ENCODE results near the gene KCNIP3. TPM values are rescaled to one million over a fixed set of nuclear protein-coding genes. Genes with fewer than 3 reads are reported as not detected.
"Not testable (repeated sequence)": the region's sequence is repeated elsewhere in the genome, so short reads cannot be mapped to it uniquely, and the experiment has no call there.

Gene KCNIP3
- total RNA-seq, 2 donors from 2014 or later, result 12.5 to 22.1 TPM

DNA sequence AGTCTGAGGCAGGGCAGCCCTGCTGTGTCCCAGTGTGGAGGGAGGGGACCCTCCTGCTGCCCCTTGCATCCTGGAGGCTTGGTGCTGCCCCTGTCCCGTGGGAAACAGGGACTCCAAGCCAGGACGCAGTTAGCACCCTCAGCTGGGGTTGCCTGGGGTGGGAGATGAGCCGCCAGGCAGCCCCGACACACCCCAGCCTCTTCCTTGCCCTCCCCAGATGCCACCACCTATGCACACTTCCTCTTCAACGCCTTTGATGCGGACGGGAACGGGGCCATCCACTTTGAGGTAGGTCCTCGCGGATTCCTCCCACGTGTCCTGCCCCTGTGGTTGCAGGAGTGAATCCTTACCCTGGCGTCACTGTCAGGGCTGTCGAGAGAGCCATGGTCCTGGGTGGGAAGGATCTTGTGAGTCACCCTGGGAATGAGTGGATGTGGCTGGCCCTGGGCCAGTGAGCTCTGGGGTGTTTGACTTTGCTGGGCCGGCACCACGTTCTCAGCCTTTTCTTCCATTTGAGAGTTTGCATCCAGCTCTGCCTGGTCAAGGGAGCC is 77.8 kb downstream of the KCNIP3 start:
- peaks cover 3% of the 10 kb centered on the region for H3K36me3 ChIP-seq
- H3K9me3 ChIP-seq, result no peaks in the 10 kb centered on the region
- H3K27ac ChIP-seq, result no peak overlapping the region
- no peaks in the 10 kb centered on the region for H3K4me1 ChIP-seq (ENCODE audit: control insufficient read depth in 1 of 2, low read depth in 2 of 2)
- DNase-seq (ENCODE audit: low spot score) (no peak), ATAC-seq (ENCODE audit: insufficient number of reproducible peaks, low FRiP score, low read depth) (no peak)
- no peak overlapping the region for H3K4me3 ChIP-seq
- no peak for TF ChIP-seq CTCF (IDR thresholded peaks at IDR 0.05)
- no peaks in the 10 kb centered on the region for H3K27me3 ChIP-seq (replicated peaks; ENCODE audit: insufficient read depth)

DNA sequence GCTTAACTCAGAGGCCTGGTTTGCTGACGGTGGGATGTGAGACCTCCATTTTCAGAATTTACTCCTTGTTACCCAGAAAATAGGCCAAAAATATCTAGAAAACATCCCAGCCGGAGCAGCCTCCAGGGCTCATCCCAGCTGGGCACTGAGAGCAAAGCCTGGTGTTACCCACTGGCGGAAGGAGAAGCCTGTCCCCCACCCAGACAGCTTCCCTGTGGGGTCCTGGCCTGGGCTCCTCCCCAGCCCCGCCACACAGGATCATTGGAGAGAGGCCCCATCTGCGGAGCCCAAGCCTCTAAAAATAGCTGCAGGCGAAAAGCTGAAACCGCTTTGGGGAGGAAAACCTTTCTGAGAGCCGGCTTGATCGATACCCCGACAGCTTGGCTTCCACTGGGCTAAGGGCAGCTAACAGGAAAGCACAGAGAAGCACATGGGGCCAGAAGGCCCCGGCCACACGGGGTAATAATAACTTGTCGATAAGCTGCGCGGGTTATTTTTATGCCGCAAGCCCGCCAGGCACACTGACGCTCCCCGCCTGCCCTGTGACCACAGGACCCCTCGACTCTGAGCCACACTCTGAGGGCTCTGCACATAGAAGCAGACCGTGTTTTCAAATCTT is 78.5 kb downstream of the KCNIP3 start:
- no peak overlapping the region for H3K27ac ChIP-seq
- DNase-seq (ENCODE audit: low spot score), result no peak
- no peak for TF ChIP-seq CTCF (IDR thresholded peaks at IDR 0.05)
- no peak overlapping the region for H3K4me3 ChIP-seq
- peaks cover 3% of the 10 kb centered on the region for H3K36me3 ChIP-seq
- no peak for ATAC-seq (ENCODE audit: insufficient number of reproducible peaks, low FRiP score, low read depth)
- no peaks in the 10 kb centered on the region for H3K4me1 ChIP-seq (ENCODE audit: control insufficient read depth in 1 of 2, low read depth in 2 of 2)
- H3K9me3 ChIP-seq, result no peaks in the 10 kb centered on the region
- H3K27me3 ChIP-seq (replicated peaks; ENCODE audit: insufficient read depth), result no peaks in the 10 kb centered on the region

DNA sequence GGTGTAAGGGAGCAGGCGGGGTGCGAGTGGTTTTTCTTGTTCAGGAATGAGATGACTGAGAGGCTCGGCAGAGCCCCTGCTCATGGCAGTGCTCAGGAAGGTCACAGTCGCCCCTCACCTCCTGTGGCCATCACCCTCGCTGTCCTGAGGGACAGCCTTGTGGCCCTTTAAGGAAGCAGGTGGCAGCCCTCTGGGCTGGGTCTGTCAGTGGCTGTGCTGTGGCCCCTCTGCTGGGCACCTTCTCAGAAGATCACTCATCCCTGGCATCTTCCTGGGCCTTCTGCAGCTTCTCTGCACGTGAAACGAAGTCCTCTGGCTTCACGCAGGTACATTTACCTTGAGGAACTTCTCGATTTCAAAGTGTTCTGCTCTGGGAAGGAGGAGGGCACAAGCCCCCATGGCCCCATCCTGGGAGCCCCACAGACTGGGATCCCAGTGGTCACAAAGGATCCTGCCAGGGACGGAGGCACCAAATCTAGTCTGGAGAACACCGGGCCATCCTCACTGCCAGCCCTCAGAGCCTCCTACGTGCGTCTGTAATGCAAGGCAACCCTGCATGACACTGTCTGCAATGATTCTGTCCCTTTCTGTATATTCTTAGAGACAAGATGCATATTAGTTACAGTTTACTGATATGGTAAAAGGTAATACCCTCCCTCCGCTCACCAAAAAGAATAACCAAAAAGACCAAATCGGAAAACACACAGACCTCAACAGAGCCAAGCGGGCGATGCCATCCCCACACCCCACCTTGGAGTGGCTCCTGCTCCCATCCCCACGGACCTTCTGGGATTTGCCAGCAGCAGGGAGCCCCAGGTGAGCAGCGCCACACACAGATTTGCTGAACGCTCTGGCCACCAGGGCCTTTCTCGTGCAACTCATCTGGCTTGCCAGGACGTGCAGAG is 79.4 kb downstream of the KCNIP3 start:
- ATAC-seq (ENCODE audit: insufficient number of reproducible peaks, low FRiP score, low read depth) (no peak), DNase-seq (ENCODE audit: low spot score) (no peak)

DNA sequence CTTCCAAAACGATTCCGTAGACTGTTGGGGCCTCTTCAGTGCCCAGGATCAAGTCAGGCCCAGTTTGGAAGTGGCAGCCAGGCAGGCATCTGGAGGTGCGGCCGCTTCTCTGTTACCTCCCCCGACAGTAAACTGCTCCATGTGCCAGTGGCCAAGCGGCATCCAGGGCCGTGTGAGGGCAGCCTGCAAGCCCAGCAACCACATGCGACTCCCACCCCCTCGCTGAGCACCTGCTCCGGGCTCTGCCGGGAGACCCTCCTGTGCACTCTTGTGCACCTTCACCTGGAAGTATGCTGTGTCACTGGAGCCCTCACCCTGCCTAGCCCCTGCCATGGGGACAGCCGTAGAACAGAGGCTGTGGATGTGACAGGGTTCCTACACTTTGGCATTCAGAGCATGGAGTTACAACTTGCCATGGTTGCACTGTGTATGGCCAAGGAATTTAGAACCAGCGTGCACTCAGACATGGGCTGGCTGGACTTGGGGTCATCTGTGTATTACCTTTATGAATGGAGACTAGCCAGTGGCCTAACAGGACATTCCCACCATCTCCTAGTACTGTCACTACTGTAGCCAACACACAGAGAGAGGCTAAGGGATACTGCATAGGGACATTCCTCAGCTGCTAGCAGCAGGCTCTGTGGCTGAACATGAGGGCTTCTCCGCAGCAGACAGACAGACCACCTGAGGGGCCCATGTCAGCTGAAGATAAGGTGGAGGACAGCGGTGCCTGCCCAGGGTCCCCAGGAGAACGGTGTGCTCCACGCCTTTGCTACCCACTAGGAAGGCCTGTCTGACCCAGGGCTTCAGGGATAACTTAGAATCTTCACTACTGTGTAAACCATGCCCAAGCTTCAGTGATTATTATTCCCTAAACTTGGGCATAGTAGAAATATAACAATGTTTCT is 80.3 kb downstream of the KCNIP3 start:
- no peak for DNase-seq (ENCODE audit: low spot score)
- ATAC-seq (ENCODE audit: insufficient number of reproducible peaks, low FRiP score, low read depth), result no peak
- H3K36me3 ChIP-seq, result peaks cover 3% of the 10 kb centered on the region

More for the DNA sequence above, 79.4 kb downstream of the KCNIP3 start:
- no peak for TF ChIP-seq CTCF (IDR thresholded peaks at IDR 0.05)
- Histone ChIP-seq H3K4me1 (ENCODE audit: control insufficient read depth in 1 of 2, low read depth in 2 of 2) (no peaks in the 10 kb centered on the region), H3K27ac (no peak overlapping the region), H3K4me3 (no peak overlapping the region), H3K27me3 (replicated peaks; ENCODE audit: insufficient read depth) (no peaks in the 10 kb centered on the region), H3K9me3 (no peaks in the 10 kb centered on the region), H3K36me3 (peaks cover 3% of the 10 kb centered on the region)

GRCh38 chr2:95378281-95378680 is 81.1 kb downstream of the KCNIP3 start:
- not testable (repeated sequence) for H3K9me3 ChIP-seq; H3K4me3 ChIP-seq; ATAC-seq (ENCODE audit: insufficient number of reproducible peaks, low FRiP score, low read depth); DNase-seq (ENCODE audit: low spot score); H3K36me3 ChIP-seq; H3K4me1 ChIP-seq (ENCODE audit: control insufficient read depth in 1 of 2, low read depth in 2 of 2); H3K27me3 ChIP-seq (replicated peaks; ENCODE audit: insufficient read depth); H3K27ac ChIP-seq

More for the DNA sequence above, 80.3 kb downstream of the KCNIP3 start:
- Histone ChIP-seq H3K9me3 (no peaks in the 10 kb centered on the region), H3K4me3 (no peak overlapping the region), H3K4me1 (ENCODE audit: control insufficient read depth in 1 of 2, low read depth in 2 of 2) (no peaks in the 10 kb centered on the region), H3K27ac (no peak overlapping the region), H3K27me3 (replicated peaks; ENCODE audit: insufficient read depth) (no peaks in the 10 kb centered on the region)
- TF ChIP-seq CTCF (IDR thresholded peaks at IDR 0.05), result no peak

Measured in thoracic aorta (tissue), 2 donors.